ENCODE measurements around the gene SLC17A8. TPM values are rescaled to one million over a fixed set of nuclear protein-coding genes. Genes with fewer than 3 reads are reported as not detected.
A peak's percentile ranks its signal among the peaks of the same experiment; 100 is the strongest.

SLC17A8 gene
- polyA plus RNA-seq, 3 donors, result not detected

DNA sequence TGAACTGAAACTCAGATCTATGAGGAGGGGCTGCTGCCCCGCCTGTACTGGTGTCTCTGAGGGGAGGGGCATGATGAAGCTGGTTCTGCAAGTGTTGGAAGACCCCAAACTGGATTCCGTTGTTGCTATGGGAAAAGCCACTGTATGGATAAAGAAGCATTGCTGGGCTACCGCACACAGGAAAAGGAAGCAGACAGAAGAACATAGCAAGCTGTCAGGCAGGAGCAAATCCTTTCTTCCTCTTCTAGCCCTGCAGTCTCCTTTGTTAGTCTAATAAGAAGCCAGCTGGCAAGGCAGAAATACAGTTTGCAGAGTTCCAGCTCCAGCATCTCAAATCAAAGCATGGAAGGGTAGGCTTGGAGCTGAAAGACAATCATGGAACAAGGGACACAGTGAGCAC is 90.5 kb downstream of the SLC17A8 start:
- H3K4me3 Mint-ChIP-seq, result peak overlapping the region; percentile 21 to 85
- TF ChIP-seq, protein P1, sequence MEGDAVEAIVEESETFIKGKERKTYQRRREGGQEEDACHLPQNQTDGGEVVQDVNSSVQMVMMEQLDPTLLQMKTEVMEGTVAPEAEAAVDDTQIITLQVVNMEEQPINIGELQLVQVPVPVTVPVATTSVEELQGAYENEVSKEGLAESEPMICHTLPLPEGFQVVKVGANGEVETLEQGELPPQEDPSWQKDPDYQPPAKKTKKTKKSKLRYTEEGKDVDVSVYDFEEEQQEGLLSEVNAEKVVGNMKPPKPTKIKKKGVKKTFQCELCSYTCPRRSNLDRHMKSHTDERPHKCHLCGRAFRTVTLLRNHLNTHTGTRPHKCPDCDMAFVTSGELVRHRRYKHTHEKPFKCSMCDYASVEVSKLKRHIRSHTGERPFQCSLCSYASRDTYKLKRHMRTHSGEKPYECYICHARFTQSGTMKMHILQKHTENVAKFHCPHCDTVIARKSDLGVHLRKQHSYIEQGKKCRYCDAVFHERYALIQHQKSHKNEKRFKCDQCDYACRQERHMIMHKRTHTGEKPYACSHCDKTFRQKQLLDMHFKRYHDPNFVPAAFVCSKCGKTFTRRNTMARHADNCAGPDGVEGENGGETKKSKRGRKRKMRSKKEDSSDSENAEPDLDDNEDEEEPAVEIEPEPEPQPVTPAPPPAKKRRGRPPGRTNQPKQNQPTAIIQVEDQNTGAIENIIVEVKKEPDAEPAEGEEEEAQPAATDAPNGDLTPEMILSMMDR (IDR thresholded peaks at IDR 0.05), result no peak
- intact Hi-C loops (cut with micrococcal nuclease), result no loop called here
- no peak overlapping the region for H3K9ac ChIP-seq (ENCODE audit: insufficient read depth, low read length, poor library complexity, severe bottlenecking)
- no peak overlapping the region for H3K27ac ChIP-seq (ENCODE audit: low read depth in 1 of 2, low read length in 2 of 2)
- H3K79me2 ChIP-seq (ENCODE audit: insufficient read depth, low read length), result no peaks in the 10 kb centered on the region
- no peaks in the 10 kb centered on the region for H3K36me3 Mint-ChIP-seq
- no peaks in the 10 kb centered on the region for H3K9me3 ChIP-seq (replicated peaks in 1 of 2; ENCODE audit: control insufficient read depth in 1 of 2, insufficient read depth in 1 of 2, low read length in 2 of 2)
- H3K4me2 ChIP-seq (replicated peaks; ENCODE audit: extremely low read depth, low read length, poor library complexity, severe bottlenecking), result peak overlapping the region; percentile 42
- peaks cover 5 to 6% of the 10 kb centered on the region in 2 donors for H3K4me1 ChIP-seq (ENCODE audit: control insufficient read depth in 1 of 2, insufficient read depth in 2 of 2, low read length in 2 of 2)
- H3K27me3 Mint-ChIP-seq (ENCODE audit: low read depth in 3 of 3), result peaks cover 0 to 8% (median 4%) of the 10 kb centered on the region in 3 donors
- WGBS (ENCODE audit: insufficient coverage), result 0% methylated on average over 2 of the region's 3 CpGs
- peak overlapping the region in 1 of 3 experiments; percentile 34 for H3K4me3 ChIP-seq (replicated peaks in 1 of 3; ENCODE audit: low read depth in 2 of 3, low read length in 3 of 3)
- H4K20me1 ChIP-seq (ENCODE audit: insufficient read depth, low read length), result no peaks in the 10 kb centered on the region
- H3K36me3 ChIP-seq (replicated peaks in 1 of 2; ENCODE audit: control insufficient read depth in 1 of 2, insufficient read depth in 2 of 2, low read length in 2 of 2), result no peaks in the 10 kb centered on the region
- peaks cover 0 to 2% (median 0%) of the 10 kb centered on the region in 7 donors for H3K9me3 Mint-ChIP-seq
- H2AFZ ChIP-seq (ENCODE audit: insufficient read depth, low read depth, low read length, poor library complexity, severe bottlenecking), result no peak overlapping the region
- H3K27me3 ChIP-seq (ENCODE audit: control insufficient read depth in 2 of 2, insufficient read depth in 2 of 2, low read length in 2 of 2), result no peaks in the 10 kb centered on the region
- DNase-seq, result no peak
- H3K4me1 Mint-ChIP-seq, result peaks cover 18% of the 10 kb centered on the region
- H3K27ac Mint-ChIP-seq, result no peak overlapping the region

DNA sequence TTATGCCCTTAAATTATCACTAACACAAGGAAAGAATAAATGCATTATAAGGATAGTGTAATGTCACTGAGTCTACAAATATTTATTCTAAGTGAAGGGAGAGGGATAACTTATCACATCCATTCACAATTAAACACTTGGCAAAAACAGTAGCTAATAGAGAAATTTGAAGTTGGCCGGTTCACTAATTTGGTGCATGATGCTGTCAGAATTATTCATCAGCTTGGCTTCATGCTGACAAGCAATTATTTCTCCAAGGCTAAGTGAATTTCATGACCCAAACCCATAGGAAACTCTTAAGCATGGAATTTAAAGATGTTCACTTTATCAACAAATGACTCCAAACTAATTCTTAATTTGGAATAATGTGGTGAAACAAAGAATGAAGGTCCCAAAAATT is 91.8 kb downstream of the SLC17A8 start:
- WGBS (ENCODE audit: insufficient coverage), result no CpG with 5 or more reads among the region's 1 CpG
- H3K9ac ChIP-seq (ENCODE audit: insufficient read depth, low read length, poor library complexity, severe bottlenecking), result no peak overlapping the region
- no peak overlapping the region for H2AFZ ChIP-seq (ENCODE audit: insufficient read depth, low read depth, low read length, poor library complexity, severe bottlenecking)
- intact Hi-C loops (cut with micrococcal nuclease), result no loop called here
- TF ChIP-seq, protein P1 (IDR thresholded peaks at IDR 0.05), result no peak
- no peak for DNase-seq
- H3K27ac Mint-ChIP-seq, result no peak overlapping the region
- H3K79me2 ChIP-seq (ENCODE audit: insufficient read depth, low read length), result no peaks in the 10 kb centered on the region
- no peak overlapping the region for H3K4me3 ChIP-seq (replicated peaks in 1 of 3; ENCODE audit: low read depth in 2 of 3, low read length in 3 of 3)
- H3K4me1 Mint-ChIP-seq, result peaks cover 14% of the 10 kb centered on the region
- peaks cover 5 to 6% of the 10 kb centered on the region in 2 donors for H3K4me1 ChIP-seq (ENCODE audit: control insufficient read depth in 1 of 2, insufficient read depth in 2 of 2, low read length in 2 of 2)
- no peaks in the 10 kb centered on the region for H3K9me3 ChIP-seq (replicated peaks in 1 of 2; ENCODE audit: control insufficient read depth in 1 of 2, insufficient read depth in 1 of 2, low read length in 2 of 2)
- peaks cover 0 to 2% (median 0%) of the 10 kb centered on the region in 7 donors for H3K9me3 Mint-ChIP-seq
- H4K20me1 ChIP-seq (ENCODE audit: insufficient read depth, low read length), result no peaks in the 10 kb centered on the region
- no peaks in the 10 kb centered on the region for H3K36me3 Mint-ChIP-seq
- H3K27me3 Mint-ChIP-seq (ENCODE audit: low read depth in 3 of 3), result peaks cover 0 to 8% (median 1%) of the 10 kb centered on the region in 3 donors
- no peak overlapping the region for H3K27ac ChIP-seq (ENCODE audit: low read depth in 1 of 2, low read length in 2 of 2)
- no peak overlapping the region for H3K4me3 Mint-ChIP-seq
- H3K27me3 ChIP-seq (ENCODE audit: control insufficient read depth in 2 of 2, insufficient read depth in 2 of 2, low read length in 2 of 2), result no peaks in the 10 kb centered on the region
- no peak overlapping the region for H3K4me2 ChIP-seq (replicated peaks; ENCODE audit: extremely low read depth, low read length, poor library complexity, severe bottlenecking)
- H3K36me3 ChIP-seq (replicated peaks in 1 of 2; ENCODE audit: control insufficient read depth in 1 of 2, insufficient read depth in 2 of 2, low read length in 2 of 2), result no peaks in the 10 kb centered on the region

Data from CD14-positive monocyte (primary cell).